ENCODE data around the gene DDX6.
"Not testable (repeated sequence)": the region's sequence is repeated elsewhere in the genome, so short reads cannot be mapped to it uniquely, and the experiment has no call there.

The DDX6 gene

GRCh38 chr11:118791111-118791960 is at the start of gene DDX6:
DDX6 (minus strand) TSS chr11:118791164; CDS start chr11:118786251, 4,913 bp downstream.
- peak; percentile 72 for DNase-seq

GRCh38 chr11:118838905-118839553 is 48.1 kb upstream of the DDX6 start:
- no peak for DNase-seq

GRCh38 chr11:118837868-118838267 is 46.9 kb upstream of the DDX6 start:
- DNase-seq = no peak

- DNase-seq = no peak
Observed at GRCh38 chr11:118834427-118835028, 43.6 kb upstream of the DDX6 start.

GRCh38 chr11:118827118-118827517 is 36.2 kb upstream of the DDX6 start:
- DNase-seq = no peak

- not testable (repeated sequence) for DNase-seq
Observed at GRCh38 chr11:118822936-118823510, 32.1 kb upstream of the DDX6 start.

- peak in 1 of 2 experiments; percentile 22 for DNase-seq
Observed at GRCh38 chr11:118820412-118821357, 29.7 kb upstream of the DDX6 start.

- not testable (repeated sequence) for DNase-seq
Observed at GRCh38 chr11:118820025-118820379, 29.0 kb upstream of the DDX6 start.

- no peak for DNase-seq
Observed at GRCh38 chr11:118819334-118820024, 28.5 kb upstream of the DDX6 start.

- DNase-seq = no peak
Observed at GRCh38 chr11:118818130-118818529, 27.2 kb upstream of the DDX6 start.

GRCh38 chr11:118813551-118813950 is 22.6 kb upstream of the DDX6 start:
- DNase-seq = no peak

GRCh38 chr11:118812485-118812884 is 21.5 kb upstream of the DDX6 start:
- DNase-seq = no peak

- DNase-seq = no peak
Observed at GRCh38 chr11:118807800-118808778, 17.1 kb upstream of the DDX6 start.

GRCh38 chr11:118806400-118806799 is 15.4 kb upstream of the DDX6 start:
- DNase-seq = no peak

- DNase-seq = no peak
Observed at GRCh38 chr11:118804094-118804493, 13.1 kb upstream of the DDX6 start.

- DNase-seq = no peak
Observed at GRCh38 chr11:118799372-118799771, 8.4 kb upstream of the DDX6 start.

- no peak for DNase-seq
Observed at GRCh38 chr11:118797510-118797909, 6.5 kb upstream of the DDX6 start.

GRCh38 chr11:118792570-118793124 is 1.7 kb upstream of the DDX6 start:
- DNase-seq = no peak

- DNase-seq = no peak
Observed at GRCh38 chr11:118791961-118792569, 1.1 kb upstream of the DDX6 start.

Data from SHP77 (cell line).